Tibial nerve (tissue), 4 donors: Measurements from ENCODE around the gene ZFP3. TPM values are rescaled to one million over a fixed set of nuclear protein-coding genes. Genes with fewer than 3 reads are reported as not detected.
"Not testable (repeated sequence)": the region's sequence is repeated elsewhere in the genome, so short reads cannot be mapped to it uniquely, and the experiment has no call there.

Experiments used
- DNase-seq, 2 donors: peaks; one replicate each; pipeline ENCODE4 v3.0.0-alpha.2; 2019; ENCODE audit warnings: low spot score in 2 of 2
- H3K27ac ChIP-seq, 4 donors: fragments of 200-600 bp; sonication (generic) in 3 of 4; one replicate each; pipeline ENCODE4 v1.5.1; 2017 to 2019; ENCODE audit warnings: mild to moderate bottlenecking in 1 of 4
- H3K27me3 ChIP-seq, 2 donors: fragments of 200-600 bp; sonication (generic) in 1 of 2; one replicate each; pipeline versions ENCODE4 v1.5.1 to v1.6.0; 2017 to 2019
- H3K36me3 ChIP-seq, 3 donors: fragments of 200-600 bp; sonication (generic); one replicate each; pipeline ENCODE4 v1.5.1; 2018 to 2019
- H3K4me1 ChIP-seq, 4 donors: fragments of 200-600 bp; sonication (generic) in 3 of 4; one replicate each; pipeline ENCODE4 v1.5.1; 2017 to 2019
- H3K4me3 ChIP-seq, 4 donors: fragments of 200-600 bp; sonication (generic) in 3 of 4; one replicate each; pipeline ENCODE4 v1.5.1; 2017 to 2019; ENCODE audit warnings: mild to moderate bottlenecking in 1 of 4, moderate library complexity in 1 of 4
- H3K9me3 ChIP-seq, 4 donors: fragments of 200-600 bp; sonication (generic) in 3 of 4; one replicate each; pipeline ENCODE4 v1.5.1; 2017 to 2019
- CTCF ChIP-seq, 5 experiments: fragments of 200-600 bp in 3 of 5; fragments of 450-650 bp in 2 of 5; sonication (generic) in 3 of 5; IDR thresholded peaks; one replicate each; pipeline ENCODE4 v1.5.1; 2016 to 2019; ENCODE audit warnings: antibody characterized with exemption in 5 of 5, mild to moderate bottlenecking in 3 of 5, moderate library complexity in 2 of 5
- EP300 ChIP-seq, 2 donors: sonication (generic); formaldehyde crosslinking; IDR thresholded peaks; one replicate each; pipeline ENCODE4 v1.6.1; 2017; ENCODE audit warnings: antibody characterized with exemption in 2 of 2, mild to moderate bottlenecking in 1 of 2
- POLR2A ChIP-seq, 2 donors: fragments of 450-650 bp; IDR thresholded peaks; one replicate each; pipeline ENCODE4 v1.6.1; 2017; ENCODE audit warnings: antibody characterized with exemption in 2 of 2, mild to moderate bottlenecking in 2 of 2, moderate library complexity in 2 of 2
- WGBS, 2 donors: methylation state at CpG; one replicate each; pipeline ENCODE4 v1.1.5; 2018; 5-methylcytosine and 5-hydroxymethylcytosine counted together
- small RNA-seq: library from RNA; depleted of rRNA; stranded (forward); fragments of <200 nt; gene quantifications from one replicate; pipeline ENCODE3, GENCODE V24; 2016
- total RNA-seq, 4 donors: library from RNA; depleted of rRNA; stranded (reverse); fragments of >200 nt; gene quantifications; one replicate each; pipeline ENCODE4 v1.1.0, GENCODE V29; 2016

Gene ZFP3
- total RNA-seq, 4 donors from 2014 or later = 2.5 to 7.1 (median 4.7) TPM

GRCh38 chr17:5138616-5139457 lies 60.6 kb downstream of the ZFP3 start:
- Histone ChIP-seq H3K27ac (no peak overlapping the region), H3K36me3 (no peaks in the 10 kb centered on the region), H3K4me3 (no peak overlapping the region), H3K4me1 (no peaks in the 10 kb centered on the region), H3K27me3 (no peaks in the 10 kb centered on the region), H3K9me3 (no peaks in the 10 kb centered on the region)
- TF ChIP-seq CTCF (IDR thresholded peaks at IDR 0.05) (no peak), EP300 (IDR thresholded peaks at IDR 0.05) (no peak), POLR2A (IDR thresholded peaks at IDR 0.05) (no peak)
- WGBS, 2 donors = 83 to 87% methylated on average over 9 to 21 of the region's 24 CpGs
- no peak for DNase-seq

DNA sequence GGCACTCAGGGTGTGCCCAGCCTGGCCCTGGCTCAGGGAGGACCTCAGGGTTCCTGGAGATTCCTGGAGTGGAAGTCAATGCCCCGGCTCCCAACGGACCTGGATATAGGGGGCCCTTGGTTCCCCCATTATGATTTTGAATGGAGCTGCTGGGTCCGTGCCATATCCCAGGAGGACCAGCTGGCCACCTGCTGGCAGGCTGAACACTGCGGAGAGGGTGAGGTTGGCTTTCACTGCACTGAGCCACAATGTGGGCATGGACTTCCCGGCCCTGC lies 61.1 kb downstream of the ZFP3 start:
- DNase-seq = no peak
- TF ChIP-seq CTCF (IDR thresholded peaks at IDR 0.05) = no peak
- TF ChIP-seq EP300 (IDR thresholded peaks at IDR 0.05) = no peak
- no peak for TF ChIP-seq POLR2A (IDR thresholded peaks at IDR 0.05)
- Histone ChIP-seq H3K36me3 (no peaks in the 10 kb centered on the region), H3K27ac (no peak overlapping the region), H3K9me3 (no peaks in the 10 kb centered on the region), H3K27me3 (no peaks in the 10 kb centered on the region), H3K4me1 (no peaks in the 10 kb centered on the region), H3K4me3 (no peak overlapping the region)
- WGBS, 2 donors = 92 to 100% methylated on average over 2 to 4 of the region's 5 CpGs

GRCh38 chr17:5142877-5143276 lies 64.6 kb downstream of the ZFP3 start:
- DNase-seq, H3K27me3 ChIP-seq, H3K4me3 ChIP-seq, H3K27ac ChIP-seq, H3K9me3 ChIP-seq, H3K36me3 ChIP-seq, H3K4me1 ChIP-seq: not testable (repeated sequence)
- WGBS, 2 donors = 70 to 87% methylated on average over 5 to 7 of the region's 18 CpGs

Small RNAs within 50 kb of the gene (small RNA-seq; reads per million reads assigned to genes)
- not detected for gene AC012146.4

Other genes starting within 250 kb of the ZFP3 start
- 10 to 100 TPM; 57.1 to 94.3 (median 85.7) TPM for gene MINK1, start 245.1 kb upstream of the ZFP3 start, total RNA-seq
- gene C17orf107, start 178.9 kb upstream of the ZFP3 start, total RNA-seq = 1 to 10 TPM in 3 of 4 donors, under 1 TPM in 1; 0.90 to 2.0 (median 1.3) TPM
- gene CHRNE, start 175.4 kb upstream of the ZFP3 start, total RNA-seq = 1 to 10 TPM in 2 of 4 donors, under 1 TPM in 2; 0.22 to 2.5 (median 1.0) TPM
- gene GP1BA, start 146.2 kb upstream of the ZFP3 start, total RNA-seq = not detected
- 10 to 100 TPM; 30.3 to 42.8 (median 32.3) TPM for gene SLC25A11, start 138.4 kb upstream of the ZFP3 start, total RNA-seq
- 10 to 100 TPM; 45.0 to 55.0 (median 51.4) TPM for gene RNF167, start 138.2 kb upstream of the ZFP3 start, total RNA-seq
- gene PFN1, start 129.9 kb upstream of the ZFP3 start, total RNA-seq = 1,000 to 10,000 TPM in 1 of 4 donors, 100 to 1,000 TPM in 3; 422 to 1,004 (median 483) TPM
- 10 to 100 TPM in 2 of 4 donors, 1 to 10 TPM in 2; 7.5 to 15.3 (median 10.2) TPM for gene ENO3, start 127.3 kb upstream of the ZFP3 start, total RNA-seq
- 10 to 100 TPM; 36.9 to 70.0 (median 42.0) TPM for gene SPAG7, start 110.7 kb upstream of the ZFP3 start, total RNA-seq
- 10 to 100 TPM; 15.3 to 46.2 (median 22.5) TPM for gene CAMTA2, start 90.8 kb upstream of the ZFP3 start, total RNA-seq
- 1 to 10 TPM; 1.2 to 1.8 (median 1.7) TPM for gene INCA1, start 80.9 kb upstream of the ZFP3 start, total RNA-seq
- 10 to 100 TPM; 78.0 to 89.7 (median 79.6) TPM for gene KIF1C, start 80.5 kb upstream of the ZFP3 start, total RNA-seq
- not detected for gene SLC52A1, start 43.0 kb upstream of the ZFP3 start, total RNA-seq
- gene ZNF232, start 33.4 kb downstream of the ZFP3 start, total RNA-seq = 10 to 100 TPM in 2 of 4 donors, 1 to 10 TPM in 2; 7.3 to 16.4 (median 9.8) TPM
- 1 to 10 TPM in 1 of 4 donors, under 1 TPM in 1, not detected in 2; under 0.01 to 3.9 TPM for gene USP6, start 37.6 kb downstream of the ZFP3 start, total RNA-seq
- gene ZNF594, start 113.4 kb downstream of the ZFP3 start, total RNA-seq = 10 to 100 TPM; 19.6 to 37.2 (median 25.6) TPM
- 1 to 10 TPM in 3 of 4 donors, under 1 TPM in 1; 0.84 to 3.0 (median 1.5) TPM for gene SCIMP, start 156.4 kb downstream of the ZFP3 start, total RNA-seq
- 10 to 100 TPM; 45.7 to 61.8 (median 47.7) TPM for gene RABEP1, start 203.8 kb downstream of the ZFP3 start, total RNA-seq